ENCODE measurements around the gene PRKG1.
A peak's percentile ranks its signal among the peaks of the same experiment; 100 is the strongest.

PRKG1 gene

GRCh38 chr10:51886438-51887068 lies 812.3 kb downstream of the PRKG1 start:
- H4K20me1 ChIP-seq (ENCODE audit: control insufficient read depth, insufficient read depth, low read depth, low read length): no peaks in the 10 kb centered on the region
- no peaks in the 10 kb centered on the region for H3K9me3 ChIP-seq (ENCODE audit: control insufficient read depth, insufficient read depth, low read length)
- H3K79me2 ChIP-seq (ENCODE audit: control insufficient read depth, low read length): no peaks in the 10 kb centered on the region
- H3K4me2 ChIP-seq (ENCODE audit: low read length): no peak overlapping the region
- H3K4me3 ChIP-seq (ENCODE audit: low read length): no peak overlapping the region
- TF ChIP-seq, protein P1, sequence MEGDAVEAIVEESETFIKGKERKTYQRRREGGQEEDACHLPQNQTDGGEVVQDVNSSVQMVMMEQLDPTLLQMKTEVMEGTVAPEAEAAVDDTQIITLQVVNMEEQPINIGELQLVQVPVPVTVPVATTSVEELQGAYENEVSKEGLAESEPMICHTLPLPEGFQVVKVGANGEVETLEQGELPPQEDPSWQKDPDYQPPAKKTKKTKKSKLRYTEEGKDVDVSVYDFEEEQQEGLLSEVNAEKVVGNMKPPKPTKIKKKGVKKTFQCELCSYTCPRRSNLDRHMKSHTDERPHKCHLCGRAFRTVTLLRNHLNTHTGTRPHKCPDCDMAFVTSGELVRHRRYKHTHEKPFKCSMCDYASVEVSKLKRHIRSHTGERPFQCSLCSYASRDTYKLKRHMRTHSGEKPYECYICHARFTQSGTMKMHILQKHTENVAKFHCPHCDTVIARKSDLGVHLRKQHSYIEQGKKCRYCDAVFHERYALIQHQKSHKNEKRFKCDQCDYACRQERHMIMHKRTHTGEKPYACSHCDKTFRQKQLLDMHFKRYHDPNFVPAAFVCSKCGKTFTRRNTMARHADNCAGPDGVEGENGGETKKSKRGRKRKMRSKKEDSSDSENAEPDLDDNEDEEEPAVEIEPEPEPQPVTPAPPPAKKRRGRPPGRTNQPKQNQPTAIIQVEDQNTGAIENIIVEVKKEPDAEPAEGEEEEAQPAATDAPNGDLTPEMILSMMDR (IDR thresholded peaks at IDR 0.05; ENCODE audit: low read depth, low read length, poor library complexity, severe bottlenecking): no peak
- no peak for TF ChIP-seq EZH2phosphoT487 (IDR thresholded peaks at IDR 0.05; ENCODE audit: borderline replicate concordance, low read length)
- H3F3A ChIP-seq (ENCODE audit: control insufficient read depth, insufficient read depth): no peaks in the 10 kb centered on the region
- H3K36me3 ChIP-seq (ENCODE audit: control insufficient read depth, low read length): no peaks in the 10 kb centered on the region
- no peaks in the 10 kb centered on the region for H3K27me3 ChIP-seq (ENCODE audit: control insufficient read depth, low read length)
- H3K27ac ChIP-seq (ENCODE audit: low read depth, low read length): no peak overlapping the region
- H3K4me1 ChIP-seq (ENCODE audit: control insufficient read depth, low read length): no peaks in the 10 kb centered on the region; the same call in 1 of the 2 replicates
- H3K9me2 ChIP-seq (replicated peaks; ENCODE audit: control insufficient read depth, low read length): no peaks in the 10 kb centered on the region

DNA sequence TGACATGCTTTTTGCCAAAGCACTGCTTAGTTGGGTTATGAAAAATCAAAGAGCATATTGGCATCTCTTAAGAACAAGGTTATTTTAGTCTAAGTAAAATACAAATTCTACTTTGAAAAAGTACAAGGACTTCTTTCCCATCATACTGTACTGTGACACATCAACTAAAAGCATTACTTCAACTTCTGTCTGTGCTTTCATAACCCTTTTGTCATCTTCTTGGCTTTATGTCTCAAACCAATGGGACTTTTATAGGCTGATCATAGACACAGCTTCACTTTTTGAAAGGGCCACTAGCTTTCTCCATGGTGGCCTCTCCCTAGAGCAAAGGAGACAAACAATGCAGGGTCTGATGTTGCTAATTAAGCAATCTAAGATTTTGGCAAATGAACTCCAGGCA lies 814.0 kb downstream of the PRKG1 start:
- no peaks in the 10 kb centered on the region for H3K36me3 ChIP-seq (ENCODE audit: control insufficient read depth, low read length)

DNA sequence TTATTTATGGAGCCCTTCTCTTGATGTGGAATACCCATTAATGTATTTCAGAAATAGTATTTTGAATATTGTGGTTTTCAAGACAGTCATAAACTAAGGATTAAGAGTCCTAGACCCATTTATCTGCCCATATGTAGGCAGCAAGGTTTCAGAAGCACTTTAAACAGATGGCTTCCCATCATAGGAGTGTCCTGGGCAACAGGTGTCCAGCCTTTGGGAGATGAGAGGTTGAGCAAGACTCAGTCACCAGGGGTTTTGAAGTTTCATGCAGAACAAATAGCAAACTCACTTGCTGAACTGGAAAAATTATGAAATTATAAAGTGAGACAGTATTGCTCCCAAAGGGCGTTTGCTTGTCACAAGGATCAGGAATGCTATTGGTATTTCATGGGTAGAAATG lies 818.0 kb downstream of the PRKG1 start:
- TF ChIP-seq EZH2phosphoT487 (IDR thresholded peaks at IDR 0.05; ENCODE audit: borderline replicate concordance, low read length): no peak
- Histone ChIP-seq H3K4me3 (ENCODE audit: low read length) (no peak overlapping the region), H3K4me1 (ENCODE audit: control insufficient read depth, low read length) (no peaks in the 10 kb centered on the region), H3K27ac (ENCODE audit: low read depth, low read length) (no peak overlapping the region), H3K36me3 (ENCODE audit: control insufficient read depth, low read length) (no peaks in the 10 kb centered on the region), H3K9me2 (replicated peaks; ENCODE audit: control insufficient read depth, low read length) (no peaks in the 10 kb centered on the region), H3K9me3 (ENCODE audit: control insufficient read depth, insufficient read depth, low read length) (no peaks in the 10 kb centered on the region), H3K27me3 (ENCODE audit: control insufficient read depth, low read length) (no peaks in the 10 kb centered on the region), H3F3A (ENCODE audit: control insufficient read depth, insufficient read depth) (no peaks in the 10 kb centered on the region), H3K4me2 (ENCODE audit: low read length) (no peak overlapping the region), H4K20me1 (ENCODE audit: control insufficient read depth, insufficient read depth, low read depth, low read length) (no peaks in the 10 kb centered on the region), H3K79me2 (ENCODE audit: control insufficient read depth, low read length) (no peaks in the 10 kb centered on the region)

More for the DNA sequence above, 814.0 kb downstream of the PRKG1 start:
- no peak overlapping the region for H3K4me3 ChIP-seq (ENCODE audit: low read length)
- H3F3A ChIP-seq (ENCODE audit: control insufficient read depth, insufficient read depth): no peaks in the 10 kb centered on the region
- no peaks in the 10 kb centered on the region for H3K9me3 ChIP-seq (ENCODE audit: control insufficient read depth, insufficient read depth, low read length)
- no peaks in the 10 kb centered on the region for H3K79me2 ChIP-seq (ENCODE audit: control insufficient read depth, low read length)
- no peaks in the 10 kb centered on the region for H3K27me3 ChIP-seq (ENCODE audit: control insufficient read depth, low read length)
- H3K27ac ChIP-seq (ENCODE audit: low read depth, low read length): no peak overlapping the region
- TF ChIP-seq, protein P1 (IDR thresholded peaks at IDR 0.05; ENCODE audit: low read depth, low read length, poor library complexity, severe bottlenecking): no peak
- TF ChIP-seq EZH2phosphoT487 (IDR thresholded peaks at IDR 0.05; ENCODE audit: borderline replicate concordance, low read length): no peak
- H3K4me2 ChIP-seq (ENCODE audit: low read length): no peak overlapping the region
- no peaks in the 10 kb centered on the region for H3K9me2 ChIP-seq (replicated peaks; ENCODE audit: control insufficient read depth, low read length)
- H4K20me1 ChIP-seq (ENCODE audit: control insufficient read depth, insufficient read depth, low read depth, low read length): no peaks in the 10 kb centered on the region
- H3K4me1 ChIP-seq (ENCODE audit: control insufficient read depth, low read length): no peaks in the 10 kb centered on the region

- Histone ChIP-seq H3K79me2 (ENCODE audit: control insufficient read depth, low read length) (no peaks in the 10 kb centered on the region), H3K27ac (ENCODE audit: low read depth, low read length) (no peak overlapping the region), H3K4me1 (ENCODE audit: control insufficient read depth, low read length) (no peaks in the 10 kb centered on the region), H3K27me3 (ENCODE audit: control insufficient read depth, low read length) (no peaks in the 10 kb centered on the region), H3K4me2 (ENCODE audit: low read length) (no peak overlapping the region), H3K4me3 (ENCODE audit: low read length) (no peak overlapping the region), H3F3A (ENCODE audit: control insufficient read depth, insufficient read depth) (no peaks in the 10 kb centered on the region), H3K9me2 (replicated peaks; ENCODE audit: control insufficient read depth, low read length) (no peaks in the 10 kb centered on the region), H3K9me3 (ENCODE audit: control insufficient read depth, insufficient read depth, low read length) (no peaks in the 10 kb centered on the region), H3K36me3 (ENCODE audit: control insufficient read depth, low read length) (no peaks in the 10 kb centered on the region), H4K20me1 (ENCODE audit: control insufficient read depth, insufficient read depth, low read depth, low read length) (no peaks in the 10 kb centered on the region)
- TF ChIP-seq, protein P1 (IDR thresholded peaks at IDR 0.05; ENCODE audit: low read depth, low read length, poor library complexity, severe bottlenecking): peak; percentile 55
- TF ChIP-seq EZH2phosphoT487 (IDR thresholded peaks at IDR 0.05; ENCODE audit: borderline replicate concordance, low read length): no peak
These were observed 818.8 kb downstream of the PRKG1 start for GRCh38 chr10:51892965-51893658.
